GM12875 (cell line): ENCODE measurements around the gene CPHXL2.
A peak's percentile ranks its signal among the peaks of the same experiment; 100 is the strongest.

Experiments used
- H3K4me3 ChIP-seq: one replicate; pipeline ENCODE4 v1.5.1; 2011; ENCODE audit warnings: low read depth, low read length, control low read depth
- TF ChIP-seq, protein P1 (sequence below): IDR thresholded peaks from 2 replicates; pipeline ENCODE4 v1.5.1; 2011; ENCODE audit warnings: low read depth, mild to moderate bottlenecking, control low read depth, inconsistent platforms, low read length, moderate library complexity, borderline replicate concordance; ENCODE audit not compliant: insufficient read depth

The CPHXL2 gene

DNA sequence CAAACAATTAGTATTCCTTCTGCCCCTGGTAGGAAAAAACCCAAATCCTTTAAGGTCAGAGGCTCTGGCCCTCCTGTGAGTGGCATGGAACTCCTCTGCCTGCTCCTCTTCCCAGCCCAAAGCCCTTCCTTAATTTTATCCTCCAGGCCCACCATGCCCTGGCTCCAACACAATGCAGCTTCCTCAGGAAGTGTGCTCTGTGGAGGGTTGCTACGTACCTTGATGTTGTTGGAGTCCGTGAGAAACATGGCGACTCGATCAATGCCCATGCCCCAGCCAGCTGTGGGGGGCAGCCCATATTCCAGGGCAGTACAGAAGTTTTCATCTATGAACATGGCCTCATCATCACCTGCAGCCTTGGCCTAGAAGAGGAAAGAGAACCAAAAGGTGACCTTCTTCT lies 48.5 kb downstream of the CPHXL2 start:
- TF ChIP-seq, protein P1, sequence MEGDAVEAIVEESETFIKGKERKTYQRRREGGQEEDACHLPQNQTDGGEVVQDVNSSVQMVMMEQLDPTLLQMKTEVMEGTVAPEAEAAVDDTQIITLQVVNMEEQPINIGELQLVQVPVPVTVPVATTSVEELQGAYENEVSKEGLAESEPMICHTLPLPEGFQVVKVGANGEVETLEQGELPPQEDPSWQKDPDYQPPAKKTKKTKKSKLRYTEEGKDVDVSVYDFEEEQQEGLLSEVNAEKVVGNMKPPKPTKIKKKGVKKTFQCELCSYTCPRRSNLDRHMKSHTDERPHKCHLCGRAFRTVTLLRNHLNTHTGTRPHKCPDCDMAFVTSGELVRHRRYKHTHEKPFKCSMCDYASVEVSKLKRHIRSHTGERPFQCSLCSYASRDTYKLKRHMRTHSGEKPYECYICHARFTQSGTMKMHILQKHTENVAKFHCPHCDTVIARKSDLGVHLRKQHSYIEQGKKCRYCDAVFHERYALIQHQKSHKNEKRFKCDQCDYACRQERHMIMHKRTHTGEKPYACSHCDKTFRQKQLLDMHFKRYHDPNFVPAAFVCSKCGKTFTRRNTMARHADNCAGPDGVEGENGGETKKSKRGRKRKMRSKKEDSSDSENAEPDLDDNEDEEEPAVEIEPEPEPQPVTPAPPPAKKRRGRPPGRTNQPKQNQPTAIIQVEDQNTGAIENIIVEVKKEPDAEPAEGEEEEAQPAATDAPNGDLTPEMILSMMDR, result no peak
- no peak overlapping the region for H3K4me3 ChIP-seq

GRCh38 chr16:75627851-75628250 lies 49.0 kb downstream of the CPHXL2 start:
- no peak overlapping the region for H3K4me3 ChIP-seq
- TF ChIP-seq, protein P1, result no peak

- no peak overlapping the region for H3K4me3 ChIP-seq
- TF ChIP-seq, protein P1, result no peak
Observed at GRCh38 chr16:75626806-75627205, 50.0 kb downstream of the CPHXL2 start.

GRCh38 chr16:75624921-75625334 lies 51.9 kb downstream of the CPHXL2 start:
- no peak overlapping the region for H3K4me3 ChIP-seq
- TF ChIP-seq, protein P1, result no peak

- peak within 1 kb of the TSS; percentile 86 for H3K4me3 ChIP-seq
- TF ChIP-seq, protein P1, result no peak
Observed at GRCh38 chr16:75622761-75623605, 53.8 kb downstream of the CPHXL2 start, which contains the start of gene ADAT1. ADAT1 (minus strand) TSS chr16:75623281; CDS start chr16:75620799, 2,482 bp downstream.

DNA sequence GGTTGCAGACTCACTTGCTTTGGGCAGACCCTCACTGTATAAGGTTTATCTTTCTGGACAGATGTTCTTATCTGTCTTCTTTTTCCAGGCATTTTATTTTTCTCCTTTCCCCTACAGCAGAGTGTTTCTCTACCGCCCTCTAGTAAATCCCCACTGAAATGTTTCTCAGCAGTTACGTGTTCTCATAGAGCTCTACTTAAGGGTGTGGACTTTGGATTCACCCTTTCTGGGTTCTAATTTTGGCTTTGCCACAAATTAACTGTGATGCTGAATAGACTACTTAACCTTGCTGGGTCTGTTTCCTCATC lies 55.7 kb downstream of the CPHXL2 start:
- no peak overlapping the region for H3K4me3 ChIP-seq
- TF ChIP-seq, protein P1, result peak; percentile 31; the same call in 1 of the 2 replicates
